HPDE6-E6E7 (cell line): ENCODE results near the gene RPL36.
"Not testable (repeated sequence)": the region's sequence is repeated elsewhere in the genome, so short reads cannot be mapped to it uniquely, and the experiment has no call there.

ENCODE experiments used
- DNase-seq: peaks from one replicate; pipeline ENCODE4 v3.0.0; 2011; ENCODE audit warnings: missing footprints; ENCODE audit errors: extremely low spot score

The RPL36 gene

DNA sequence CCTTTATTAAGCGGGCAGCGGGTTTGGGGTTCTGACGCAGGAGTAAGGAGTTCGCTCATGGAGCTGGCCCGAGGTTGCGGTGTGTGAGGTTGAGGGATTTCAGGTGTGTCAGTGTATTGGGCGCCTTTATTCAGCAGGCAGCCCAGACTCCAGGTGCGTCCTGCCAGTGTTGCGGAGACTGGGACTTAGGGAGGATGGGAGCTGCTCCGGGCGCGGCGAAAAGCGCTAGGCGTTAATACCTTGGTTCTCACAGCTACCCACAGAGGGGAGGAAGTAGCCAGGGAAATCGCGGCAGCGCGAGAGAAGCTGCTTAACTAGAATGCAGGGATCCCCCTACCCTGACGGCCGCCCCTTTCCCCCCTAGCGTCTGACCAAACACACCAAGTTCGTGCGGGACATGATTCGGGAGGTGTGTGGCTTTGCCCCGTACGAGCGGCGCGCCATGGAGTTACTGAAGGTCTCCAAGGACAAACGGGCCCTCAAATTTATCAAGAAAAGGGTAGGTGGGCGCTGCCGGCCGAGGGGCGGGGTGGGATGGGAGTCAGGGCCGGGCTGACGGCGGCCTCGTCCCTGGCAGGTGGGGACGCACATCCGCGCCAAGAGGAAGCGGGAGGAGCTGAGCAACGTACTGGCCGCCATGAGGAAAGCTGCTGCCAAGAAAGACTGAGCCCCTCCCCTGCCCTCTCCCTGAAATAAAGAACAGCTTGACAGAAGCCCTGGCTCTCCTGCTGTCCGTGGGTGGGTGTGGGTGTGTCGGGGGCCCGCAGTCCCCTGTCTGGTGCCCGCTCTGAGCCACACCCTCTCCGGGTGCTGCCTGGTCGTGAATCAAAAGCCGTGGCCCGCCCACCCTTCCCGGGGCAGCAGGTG lies 1.1 kb downstream of the RPL36 start:
- DNase-seq = no peak

DNA sequence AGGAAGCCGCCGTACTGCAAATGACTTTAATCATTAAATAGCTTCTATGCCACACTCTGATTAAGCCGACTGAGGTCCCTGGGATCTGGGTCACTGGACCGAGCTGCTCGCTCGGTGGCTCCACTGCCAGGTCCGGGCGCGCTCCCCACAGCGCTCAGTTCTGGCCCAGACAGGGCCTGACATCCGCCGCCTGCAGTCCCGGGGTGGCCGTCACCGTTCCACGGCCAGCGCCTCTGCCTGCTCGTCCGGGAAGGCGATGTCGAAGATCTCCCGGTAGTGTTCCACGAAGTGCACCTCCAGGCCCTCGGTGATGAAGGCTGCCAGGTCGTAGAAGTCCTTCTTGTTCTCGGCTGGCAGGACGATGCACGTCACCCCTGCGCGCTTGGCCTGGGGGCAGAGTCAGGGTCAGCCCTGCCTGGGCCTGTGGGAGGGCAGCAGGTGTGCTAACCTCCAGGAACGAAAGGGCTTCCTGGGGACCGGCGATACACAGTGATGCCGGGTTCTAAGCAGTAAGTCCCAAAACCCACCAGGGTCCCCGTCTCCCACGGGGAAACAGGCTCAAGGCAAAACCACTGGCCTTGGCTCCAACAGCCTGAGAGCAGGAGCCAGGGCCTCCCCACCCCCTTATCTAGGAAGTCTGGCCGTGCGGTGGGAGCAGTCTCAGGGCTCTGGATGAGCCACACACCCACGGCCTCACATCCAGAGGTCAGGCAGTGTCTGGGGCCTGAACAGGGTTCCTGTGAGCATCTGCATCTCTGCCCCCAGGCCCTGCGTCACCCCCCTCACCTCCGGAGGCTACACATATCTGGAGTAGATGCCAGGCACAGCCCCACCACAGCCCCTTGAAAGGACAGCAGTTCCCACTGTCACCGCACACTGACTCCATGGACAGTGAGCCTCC lies 2.0 kb downstream of the RPL36 start:
- no peak for DNase-seq

GRCh38 chr19:5692723-5693194 lies 2.7 kb downstream of the RPL36 start:
- DNase-seq = no peak

DNA sequence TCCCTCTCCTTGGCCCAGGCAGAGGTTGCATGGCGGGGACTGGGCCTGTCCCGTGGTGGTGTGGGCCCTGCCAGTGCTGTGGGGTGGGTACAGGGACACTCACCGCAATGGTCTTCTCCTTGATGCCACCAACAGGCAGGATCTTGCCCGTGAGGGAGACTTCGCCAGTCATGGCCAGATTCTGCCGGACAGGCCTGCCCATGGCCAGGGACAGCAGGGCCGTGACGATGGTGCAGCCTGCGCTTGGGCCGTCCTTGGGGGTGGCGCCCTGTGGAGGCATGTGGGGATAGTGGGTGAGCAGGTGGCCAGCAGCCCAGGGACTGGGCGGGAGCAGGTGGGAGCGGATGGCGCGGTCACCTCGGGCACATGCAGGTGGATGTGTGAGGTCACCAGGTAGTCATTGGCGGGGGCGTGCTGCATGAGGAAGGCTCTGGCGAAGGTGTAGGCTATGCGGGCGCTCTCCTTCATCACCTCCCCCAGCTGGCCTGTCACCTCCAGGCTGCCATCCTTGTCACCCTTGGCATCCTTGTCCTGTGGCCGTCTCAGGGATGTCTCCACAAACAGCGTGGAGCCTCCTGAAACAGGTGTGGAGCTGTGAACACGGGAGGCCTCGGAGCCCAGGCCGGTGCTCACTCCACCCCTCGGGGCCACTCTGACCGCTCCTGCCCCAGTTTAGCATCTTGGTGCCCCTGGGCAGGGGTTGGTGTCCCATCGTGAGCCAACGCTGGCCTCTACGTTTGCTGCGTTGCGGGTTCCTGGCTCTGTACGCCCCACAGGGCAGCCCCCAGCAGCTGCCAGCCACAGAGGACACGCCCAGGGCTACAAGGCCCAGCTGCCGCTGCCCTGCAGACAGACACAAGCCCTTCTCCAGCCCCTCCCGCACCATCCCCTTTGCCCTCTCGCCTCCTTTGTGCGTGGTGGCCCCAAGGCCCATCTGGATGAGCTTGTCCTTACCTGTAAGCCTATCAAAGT lies 3.4 kb downstream of the RPL36 start:
- DNase-seq = no peak

- DNase-seq = no peak
These were observed 4.3 kb downstream of the RPL36 start for GRCh38 chr19:5694167-5694955.

DNA sequence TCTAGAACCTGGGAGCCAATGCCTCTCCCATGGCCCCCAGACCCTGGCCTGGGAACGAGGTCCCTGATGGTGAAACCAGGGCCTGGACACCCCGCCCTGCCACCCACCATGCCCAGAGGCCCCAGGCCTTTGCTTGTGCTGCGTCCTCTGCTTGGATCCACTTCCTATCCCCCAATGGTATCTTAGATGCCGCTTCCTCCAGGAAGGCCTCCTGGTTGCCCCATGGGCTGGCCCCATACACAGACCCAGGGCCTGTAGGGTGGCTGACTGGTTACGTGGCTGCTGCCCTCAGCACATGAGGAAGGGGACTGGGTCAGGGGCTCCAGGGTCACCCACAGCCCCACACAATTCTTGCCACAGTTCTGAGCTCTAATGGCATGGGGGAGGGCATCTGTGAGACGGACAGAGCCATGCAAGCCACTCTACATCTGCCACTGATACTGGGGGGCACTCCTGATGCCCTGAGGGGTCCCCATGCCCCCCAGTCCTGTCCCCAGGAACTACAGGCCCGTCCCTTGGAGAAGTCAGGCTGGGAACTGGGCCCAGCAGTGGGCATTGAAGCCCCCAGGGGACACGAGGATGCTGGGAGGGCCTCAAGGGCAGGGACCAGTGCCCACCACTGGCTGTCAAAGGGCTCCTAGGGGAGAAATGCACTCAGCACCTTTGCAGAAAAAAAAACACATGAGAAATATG lies 5.0 kb downstream of the RPL36 start:
- no peak for DNase-seq

DNA sequence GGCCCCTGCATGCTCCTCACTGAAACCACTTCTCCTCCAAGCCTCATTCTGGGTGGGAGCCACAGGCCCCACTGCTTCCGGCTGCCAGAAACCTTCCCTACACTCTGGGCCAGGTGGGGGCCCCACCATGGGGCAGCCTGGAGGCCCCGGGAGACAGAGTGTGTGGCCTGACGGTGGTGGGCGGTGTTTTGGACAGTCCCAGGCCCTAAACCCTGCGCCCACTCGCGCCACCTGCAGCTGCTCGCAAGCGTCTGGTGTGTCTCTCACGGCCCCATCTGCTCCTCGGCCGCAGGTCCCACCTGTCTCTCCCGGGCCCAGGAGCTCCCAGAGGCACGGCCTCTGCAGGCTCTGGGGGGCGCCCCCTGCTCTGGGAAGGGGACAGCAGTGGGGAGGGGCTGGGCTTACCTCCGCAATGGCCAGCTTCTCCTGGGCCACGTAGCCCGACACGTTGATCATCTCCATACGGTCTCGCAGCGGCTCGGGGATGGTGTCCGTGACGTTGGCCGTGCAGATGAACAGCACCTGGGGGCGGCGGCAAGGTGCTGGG lies 5.6 kb downstream of the RPL36 start:
- DNase-seq = no peak

- DNase-seq = no peak
These were observed 6.3 kb downstream of the RPL36 start for GRCh38 chr19:5696196-5697021.

DNA sequence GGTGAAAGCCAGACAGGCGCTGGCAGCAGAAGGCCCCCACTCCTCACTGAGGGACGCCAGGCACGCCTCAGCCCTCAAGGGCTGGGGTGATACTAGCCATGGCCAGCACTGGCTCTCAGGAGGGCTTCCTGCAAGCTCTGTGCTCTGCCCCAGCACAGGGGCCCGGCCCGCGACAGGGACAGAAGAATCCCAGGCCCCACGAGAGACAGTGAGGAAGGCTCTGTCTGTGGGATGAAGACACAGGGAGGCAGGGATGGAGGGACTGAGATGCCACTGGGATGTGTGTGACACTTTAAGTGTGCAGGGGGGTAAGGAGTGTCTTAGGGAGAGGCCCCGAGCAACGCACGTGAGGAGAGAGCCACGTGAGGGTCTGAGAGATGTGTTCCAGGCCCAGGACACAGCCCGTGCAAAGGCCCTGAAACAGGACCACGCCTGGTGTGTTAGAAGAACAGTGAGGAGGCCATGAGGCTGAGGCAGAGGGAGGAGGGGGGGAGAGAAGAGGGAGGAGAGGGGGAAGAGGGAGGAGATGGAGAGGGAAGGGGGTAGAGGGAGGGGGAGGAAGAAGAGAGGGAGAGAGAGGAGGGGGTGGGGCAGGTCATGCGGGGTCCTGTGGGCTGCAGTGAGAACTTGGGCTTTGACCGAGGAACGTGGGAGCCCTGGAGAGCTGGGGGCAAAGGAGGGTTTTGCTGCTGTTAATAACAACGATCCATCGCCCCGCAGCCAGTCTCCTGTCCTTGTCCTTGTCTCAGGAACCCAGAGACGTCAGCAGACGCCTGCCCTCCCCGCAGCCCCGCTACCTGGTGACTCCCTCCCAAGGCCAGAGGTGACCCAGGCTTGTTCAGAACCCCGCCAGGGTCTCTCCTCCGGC lies 7.2 kb downstream of the RPL36 start:
- no peak for DNase-seq

DNA sequence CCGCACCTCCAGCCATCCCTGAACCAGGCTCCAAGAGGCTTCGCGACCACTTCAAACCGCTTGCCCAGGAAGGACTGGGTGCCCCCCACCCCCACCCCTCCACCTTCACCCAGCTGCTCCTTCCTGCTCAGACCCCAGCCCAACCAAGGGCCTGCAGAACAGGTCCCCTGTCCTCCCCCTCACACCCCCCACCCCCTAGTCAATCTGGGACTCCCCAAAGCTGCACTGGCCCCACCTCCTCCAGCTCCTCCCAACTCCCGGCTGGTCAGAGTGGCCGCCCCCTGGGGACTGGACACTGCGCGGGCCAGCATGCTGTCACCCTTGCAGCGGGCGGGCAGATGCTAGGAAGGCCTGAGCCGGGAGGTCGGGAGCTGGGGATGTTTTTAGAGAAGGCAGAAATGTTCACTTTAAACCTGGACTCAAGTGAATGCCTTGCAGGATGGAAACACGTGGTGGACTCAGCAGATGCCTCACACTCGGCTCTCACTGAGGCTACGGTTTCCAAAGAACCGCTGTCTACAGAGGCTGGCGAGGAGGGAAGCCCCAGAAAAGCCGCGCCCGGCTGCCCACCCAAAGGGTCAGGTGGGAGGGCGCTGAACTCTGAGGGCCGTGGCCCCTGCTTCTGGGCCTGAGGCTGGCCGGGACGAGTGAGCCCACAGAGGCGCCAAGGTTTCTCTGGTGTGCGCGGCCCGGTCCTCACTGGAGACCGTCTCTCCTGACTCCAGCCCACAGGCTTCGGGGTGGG lies 8.0 kb downstream of the RPL36 start:
- no peak for DNase-seq

DNA sequence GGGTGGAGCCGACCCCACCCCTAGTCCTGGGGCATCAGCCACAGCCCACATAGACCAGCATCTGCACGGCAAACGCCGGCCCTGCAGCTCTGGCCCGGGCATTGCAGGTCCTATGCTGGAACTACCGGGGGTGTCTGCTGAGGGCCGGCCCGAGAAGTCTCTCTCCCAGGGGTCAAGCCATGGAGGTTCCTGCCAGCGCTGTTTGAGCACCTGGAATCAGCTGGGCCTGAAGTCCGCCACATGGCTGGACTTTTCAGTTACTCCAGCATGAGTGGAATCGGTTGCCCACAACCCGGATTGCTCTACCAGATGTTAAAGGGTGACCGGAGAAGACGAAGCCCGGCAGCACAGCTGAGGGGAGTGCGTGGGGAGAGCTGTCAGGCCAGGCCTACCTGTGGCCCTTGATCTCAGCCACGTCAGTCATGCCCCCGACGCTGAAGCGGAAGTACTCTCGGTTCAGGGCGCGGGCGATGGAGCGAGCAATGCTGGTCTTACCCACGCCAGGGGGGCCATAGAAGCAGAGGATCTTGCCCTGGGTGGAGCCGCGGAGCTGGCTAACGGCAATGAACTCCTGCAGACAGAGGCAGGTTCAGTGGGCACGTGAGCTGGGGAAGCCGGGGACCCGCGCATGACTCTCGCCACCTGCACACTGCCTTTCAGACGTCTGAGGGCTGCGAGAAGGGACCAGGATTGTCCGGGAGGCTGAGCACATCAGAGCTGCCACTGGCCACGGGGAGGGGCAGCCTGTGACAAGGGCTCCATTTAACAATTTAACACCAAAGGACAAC lies 8.7 kb downstream of the RPL36 start:
- DNase-seq = no peak

- DNase-seq = no peak
These were observed 10.5 kb downstream of the RPL36 start for GRCh38 chr19:5700455-5701092.

DNA sequence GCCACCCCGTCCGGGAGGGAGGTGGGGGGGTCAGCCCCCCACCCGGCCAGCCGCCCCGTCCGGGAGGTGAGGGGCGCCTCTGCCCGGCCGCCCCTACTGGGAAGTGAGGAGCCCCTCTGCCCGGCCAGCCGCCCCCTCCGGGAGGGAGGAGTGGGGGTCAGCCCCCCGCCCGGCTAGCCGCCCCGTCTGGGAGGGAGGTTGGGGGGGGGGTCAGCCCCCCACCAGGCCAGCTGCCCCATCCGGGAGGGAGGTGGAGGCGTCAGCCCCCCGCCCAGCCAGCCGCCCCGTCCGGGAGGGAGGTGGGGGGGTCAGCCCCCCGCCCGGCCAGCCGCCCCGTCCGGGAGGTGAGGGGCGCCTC lies 11.9 kb downstream of the RPL36 start:
- DNase-seq = not testable (repeated sequence)

DNA sequence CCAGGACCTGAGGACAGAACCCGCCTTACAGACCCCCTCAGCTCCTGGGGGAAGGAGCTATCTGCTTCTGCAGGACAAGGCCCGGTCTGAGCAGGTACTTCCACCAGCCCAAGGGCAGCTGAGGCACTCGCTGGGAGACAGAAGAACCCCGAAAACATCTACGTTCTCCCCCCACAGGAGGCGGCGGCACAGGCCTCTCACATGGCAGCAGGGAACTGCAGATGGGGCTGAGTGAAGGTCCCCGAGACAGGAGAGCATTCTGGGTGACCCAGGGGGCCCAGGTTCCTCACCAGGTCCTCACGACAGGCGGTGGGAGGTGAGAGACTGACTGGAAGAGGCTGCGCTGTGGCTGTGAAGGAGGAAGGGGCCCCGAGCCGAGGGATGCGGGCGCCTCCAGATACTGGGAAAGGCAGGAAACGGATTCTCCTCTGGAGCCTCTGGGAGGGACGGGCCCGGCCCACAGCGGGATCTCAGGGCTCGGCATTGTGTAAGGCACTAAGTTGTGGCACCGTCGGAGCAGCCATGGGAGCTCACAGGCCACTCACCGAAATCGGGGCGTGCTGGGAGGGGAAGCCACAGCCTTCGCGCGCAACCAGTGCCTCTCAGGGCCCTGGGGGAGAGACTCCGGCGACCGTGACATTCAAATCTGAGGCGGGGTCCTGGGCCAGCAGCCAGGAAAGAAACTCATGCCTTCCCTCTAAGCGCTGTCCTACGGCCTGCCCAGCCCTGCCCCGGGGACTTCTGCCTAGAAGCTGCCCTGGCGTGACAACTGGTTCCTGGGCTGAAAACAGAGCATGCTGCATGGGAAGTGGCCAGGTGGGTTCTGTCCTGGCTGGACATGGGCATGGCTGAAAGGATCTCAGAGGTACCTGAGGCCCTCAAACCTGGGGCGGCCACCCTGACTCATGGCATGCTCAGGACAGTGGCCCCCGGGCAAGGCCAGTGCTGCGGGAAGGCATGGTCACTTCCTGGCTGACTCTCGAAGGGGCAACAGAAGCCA lies 14.0 kb downstream of the RPL36 start:
- DNase-seq = no peak

GRCh38 chr19:5705552-5705951 lies 15.5 kb downstream of the RPL36 start:
- DNase-seq = no peak
